HepG2 (cell line): ENCODE measurements around the gene MAPK14. TPM values are rescaled to one million over a fixed set of nuclear protein-coding genes. Genes with fewer than 3 reads are reported as not detected.

Experiments used
- CSRNP2 ChIP-seq: sonication (generic); formaldehyde crosslinking; conservative IDR thresholded peaks from 2 replicates; pipeline ENCODE4 v1.8.0; 2022; ENCODE audit warnings: low read depth, missing genetic modification reagents
- FOXO4 ChIP-seq: sonication (generic); formaldehyde crosslinking; conservative IDR thresholded peaks from 2 replicates; pipeline ENCODE4 v1.8.1; 2023; ENCODE audit warnings: missing genetic modification reagents
- NFATC3 ChIP-seq: sonication (generic); formaldehyde crosslinking; IDR thresholded peaks from 2 replicates; pipeline ENCODE4 v1.5.1; 2020; ENCODE audit warnings: mild to moderate bottlenecking, missing genetic modification reagents
- PAX8 ChIP-seq: sonication (generic); formaldehyde crosslinking; IDR thresholded peaks from 2 replicates; pipeline ENCODE4 v1.8.0; 2022; ENCODE audit warnings: mild to moderate bottlenecking, missing genetic modification reagents, borderline replicate concordance
- PHF8 ChIP-seq: sonication (generic); formaldehyde crosslinking; IDR thresholded peaks from 2 replicates; pipeline ENCODE4 v1.5.0; 2020; ENCODE audit warnings: missing genetic modification reagents
- SMYD3 ChIP-seq: sonication (generic); formaldehyde crosslinking; IDR thresholded peaks from 2 replicates; pipeline ENCODE4 v1.8.1; 2023; ENCODE audit warnings: mild to moderate bottlenecking, missing genetic modification reagents
- SOX5 ChIP-seq: IDR thresholded peaks from 2 replicates; pipeline ENCODE4 v1.6.1; 2016; ENCODE audit warnings: borderline replicate concordance
- TFDP1 ChIP-seq: IDR thresholded peaks from 2 replicates; pipeline ENCODE4 v1.6.1; 2016; ENCODE audit warnings: missing compliant biosample characterization, missing genetic modification reagents, borderline replicate concordance
- ZHX1 ChIP-seq: sonication (generic); formaldehyde crosslinking; IDR thresholded peaks from 2 replicates; pipeline ENCODE4 v1.8.1; 2022; ENCODE audit warnings: low read depth, mild to moderate bottlenecking, missing genetic modification reagents
- ZIK1 ChIP-seq: sonication (generic); formaldehyde crosslinking; IDR thresholded peaks from 2 replicates; pipeline ENCODE4 v1.5.0; 2020; ENCODE audit warnings: mild to moderate bottlenecking, low read depth, missing genetic modification reagents, borderline replicate concordance
- ZKSCAN8 ChIP-seq: IDR thresholded peaks from 2 replicates; pipeline ENCODE4 v1.6.1; 2016; ENCODE audit warnings: borderline replicate concordance, missing genetic modification reagents, missing compliant biosample characterization
- ZMYM3 ChIP-seq: sonication (generic); formaldehyde crosslinking; IDR thresholded peaks from 2 replicates; pipeline ENCODE4 v1.5.1; 2020; ENCODE audit warnings: mild to moderate bottlenecking, missing genetic modification reagents
- ZNF318 ChIP-seq: sonication (generic); formaldehyde crosslinking; IDR thresholded peaks from 2 replicates; pipeline ENCODE4 v1.4.0; 2020; ENCODE audit warnings: mild to moderate bottlenecking, missing genetic modification reagents
- ZNF468 ChIP-seq: sonication (generic); formaldehyde crosslinking; IDR thresholded peaks from 2 replicates; pipeline ENCODE4 v1.8.0; 2022; ENCODE audit warnings: mild to moderate bottlenecking, moderate library complexity, missing genetic modification reagents
- polyA plus RNA-seq, 8 experiments: library from polyadenylated mRNA; depleted of rRNA in 3 of 8; stranded (reverse) in 7 of 8; unstranded in 1 of 8; fragments of >200 nt; fragmentation: Illumina TruSeq in 4 of 8; extraction: Trizol in 4 of 8; gene quantifications; 2 replicates each; pipeline versions ENCODE4 v1.2.1 to v1.2.3, GENCODE V29; 2011 to 2016; ENCODE audit warnings: low read depth in 4 of 8, missing spikeins in 1 of 8, mixed read lengths in 1 of 8; ENCODE audit not compliant: insufficient read depth in 1 of 8
- total RNA-seq, 5 experiments: library from RNA; depleted of rRNA; stranded (reverse); fragments of >200 nt; fragmentation: Illumina TruSeq; extraction: Trizol; gene quantifications; 2 replicates each; pipeline ENCODE4 v1.2.3, GENCODE V29; 2016; ENCODE audit warnings: low read depth in 1 of 5

MAPK14 gene
- total and polyA plus RNA-seq, 2 of the 13 experiments (the other 11 are each of a cell fraction or from before 2014, with no cell fraction given): 66.3 to 67.3 TPM

- TF ChIP-seq ZNF318 (CRISPR knock-in tag): no peak
- no peak for TF ChIP-seq CSRNP2 (CRISPR knock-in tag)
- peak; percentile 91 for TF ChIP-seq ZKSCAN8 (CRISPR knock-in tag)
- no peak for TF ChIP-seq NFATC3 (CRISPR knock-in tag)
- no peak for TF ChIP-seq ZNF468 (CRISPR knock-in tag)
- no peak for TF ChIP-seq FOXO4 (CRISPR knock-in tag)
- peak; percentile 43; the same call in 1 of the 2 replicates for TF ChIP-seq PAX8
- TF ChIP-seq ZMYM3 (CRISPR knock-in tag): peak; percentile 69; the same call in 1 of the 2 replicates
- TF ChIP-seq TFDP1 (CRISPR knock-in tag): peak; percentile 93
- TF ChIP-seq ZHX1 (CRISPR knock-in tag): no peak
- TF ChIP-seq ZIK1 (CRISPR knock-in tag): no peak
- peak; percentile 91 for TF ChIP-seq SMYD3
- TF ChIP-seq SOX5 (CRISPR knock-in tag): peak; percentile 82
- peak; percentile 90 for TF ChIP-seq PHF8
These were observed at the start of gene MAPK14 (continued) for GRCh38 chr6:36027501-36028087.
